Body of pancreas (tissue), 4 donors: ENCODE results near the gene MYLK. TPM values are rescaled to one million over a fixed set of nuclear protein-coding genes. Genes with fewer than 3 reads are reported as not detected.
A peak's percentile ranks its signal among the peaks of the same experiment; 100 is the strongest.
"Not testable (repeated sequence)": the region's sequence is repeated elsewhere in the genome, so short reads cannot be mapped to it uniquely, and the experiment has no call there.

Experiments
- ATAC-seq: fragments of 150-250 bp; one replicate; pipeline ENCODE4 v1.9.1; 2016
- DNase-seq, 4 donors: peaks; one replicate each; pipeline ENCODE4 v3.0.0-alpha.2; 2019
- H3K27ac ChIP-seq, 4 donors: fragments of 200-600 bp; sonication (generic); 1 replicate in 3 of 4; 2 replicates in 1 of 4; pipeline versions ENCODE4 v1.5.1 to v1.6.1; 2016 to 2019; ENCODE audit warnings: mild to moderate bottlenecking in 1 of 4, mixed read lengths in 1 of 4, moderate library complexity in 1 of 4
- H3K27me3 ChIP-seq, 2 donors: fragments of 200-600 bp; sonication (generic); one replicate each; pipeline ENCODE4 v1.6.0; 2016; ENCODE audit warnings: mild to moderate bottlenecking in 1 of 2
- H3K36me3 ChIP-seq, 2 donors: fragments of 200-600 bp; sonication (generic); replicated peaks in 1 of 2; 2 replicates each; pipeline ENCODE4 v1.5.1; 2016; ENCODE audit warnings: low read depth in 2 of 2; ENCODE audit not compliant: insufficient read depth in 1 of 2
- H3K4me1 ChIP-seq: fragments of 200-600 bp; sonication (generic); one replicate; pipeline ENCODE4 v1.6.0; 2016
- H3K4me3 ChIP-seq, 2 donors: fragments of 200-600 bp; sonication (generic); 1 replicate in 1 of 2; 2 replicates in 1 of 2; pipeline ENCODE4 v1.5.1; 2016 to 2019
- H3K9me3 ChIP-seq, 3 donors: fragments of 200-600 bp; sonication (generic); 1 replicate in 2 of 3; 2 replicates in 1 of 3; pipeline ENCODE4 v1.5.1; 2016
- POLR2A ChIP-seq, 3 donors: fragments of 450-650 bp; IDR thresholded peaks; one replicate each; pipeline ENCODE4 v1.6.1; 2016; ENCODE audit warnings: antibody characterized with exemption in 3 of 3, mild to moderate bottlenecking in 2 of 3
- WGBS, 2 donors: methylation state at CpG; one replicate each; pipeline ENCODE4 v1.1.5; 2017; 5-methylcytosine and 5-hydroxymethylcytosine counted together
- intact Hi-C: fragments of 100-400 bp; cut with DNase I; formaldehyde crosslinking; loops from one replicate; pipeline ENCODE4 v1.15.1; 2023
- total RNA-seq, 2 donors: library from RNA; depleted of rRNA; stranded (reverse); fragments of >200 nt; gene quantifications; one replicate each; pipeline ENCODE4 v1.1.0, GENCODE V29; 2016
- TF ChIP-seq, protein P1 (sequence below), 7 experiments: fragments of 450-650 bp in 4 of 7; fragments of 200-600 bp in 3 of 7; sonication (generic) in 3 of 7; IDR thresholded peaks; one replicate each; pipeline ENCODE4 v1.5.1; 2016 to 2019; ENCODE audit warnings: antibody characterized with exemption in 7 of 7

The MYLK gene
- total RNA-seq, 2 donors from 2014 or later: 7.6 to 36.6 TPM

DNA sequence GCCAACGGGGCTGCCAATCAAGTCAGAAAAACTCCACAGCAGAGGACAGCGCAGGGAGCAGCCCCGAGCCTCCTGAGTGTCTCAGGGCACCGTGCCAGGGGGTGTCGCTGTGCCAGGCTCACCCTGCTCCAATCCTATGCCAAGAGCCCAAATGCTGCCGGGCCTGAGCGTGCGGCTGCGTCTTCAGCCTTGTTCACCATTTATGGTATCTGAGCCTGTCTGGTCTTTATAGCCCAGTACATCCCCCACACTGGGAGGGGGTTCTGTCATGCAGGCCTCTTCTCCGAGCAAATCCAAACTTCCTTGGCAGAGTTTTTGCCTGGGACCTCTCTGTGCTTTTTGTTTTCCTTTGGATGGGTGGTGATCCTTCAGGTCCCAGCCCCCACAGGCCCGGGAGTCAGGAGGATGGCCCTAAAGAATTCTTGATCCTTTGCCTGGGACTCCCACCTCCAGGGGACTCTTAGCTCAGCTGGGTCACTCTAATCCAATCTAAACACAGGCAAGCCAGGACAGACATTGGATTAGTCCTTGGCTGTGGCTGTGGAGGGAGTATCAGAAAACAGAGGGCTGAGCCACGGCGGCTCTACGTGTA lies 164.2 kb downstream of the MYLK start:
- peak; percentile 3 for ATAC-seq
- intact Hi-C loops: loop anchor here (5.0 kb wide), 1 partner anchor 68 kb away; no protein-coding TSS in a partner anchor
- peak in 1 of 4 donors; percentile 18 for DNase-seq
- no peak for TF ChIP-seq POLR2A (IDR thresholded peaks at IDR 0.05)
- TF ChIP-seq, protein P1, sequence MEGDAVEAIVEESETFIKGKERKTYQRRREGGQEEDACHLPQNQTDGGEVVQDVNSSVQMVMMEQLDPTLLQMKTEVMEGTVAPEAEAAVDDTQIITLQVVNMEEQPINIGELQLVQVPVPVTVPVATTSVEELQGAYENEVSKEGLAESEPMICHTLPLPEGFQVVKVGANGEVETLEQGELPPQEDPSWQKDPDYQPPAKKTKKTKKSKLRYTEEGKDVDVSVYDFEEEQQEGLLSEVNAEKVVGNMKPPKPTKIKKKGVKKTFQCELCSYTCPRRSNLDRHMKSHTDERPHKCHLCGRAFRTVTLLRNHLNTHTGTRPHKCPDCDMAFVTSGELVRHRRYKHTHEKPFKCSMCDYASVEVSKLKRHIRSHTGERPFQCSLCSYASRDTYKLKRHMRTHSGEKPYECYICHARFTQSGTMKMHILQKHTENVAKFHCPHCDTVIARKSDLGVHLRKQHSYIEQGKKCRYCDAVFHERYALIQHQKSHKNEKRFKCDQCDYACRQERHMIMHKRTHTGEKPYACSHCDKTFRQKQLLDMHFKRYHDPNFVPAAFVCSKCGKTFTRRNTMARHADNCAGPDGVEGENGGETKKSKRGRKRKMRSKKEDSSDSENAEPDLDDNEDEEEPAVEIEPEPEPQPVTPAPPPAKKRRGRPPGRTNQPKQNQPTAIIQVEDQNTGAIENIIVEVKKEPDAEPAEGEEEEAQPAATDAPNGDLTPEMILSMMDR (IDR thresholded peaks at IDR 0.05): no peak
- Histone ChIP-seq H3K4me1 (peaks cover 9% of the 10 kb centered on the region), H3K4me3 (no peak overlapping the region), H3K36me3 (no peaks in the 10 kb centered on the region), H3K27me3 (no peaks in the 10 kb centered on the region), H3K27ac (no peak overlapping the region), H3K9me3 (no peaks in the 10 kb centered on the region)
- WGBS, 2 donors: 60 to 76% methylated on average over 9 to 14 of the region's 14 CpGs

DNA sequence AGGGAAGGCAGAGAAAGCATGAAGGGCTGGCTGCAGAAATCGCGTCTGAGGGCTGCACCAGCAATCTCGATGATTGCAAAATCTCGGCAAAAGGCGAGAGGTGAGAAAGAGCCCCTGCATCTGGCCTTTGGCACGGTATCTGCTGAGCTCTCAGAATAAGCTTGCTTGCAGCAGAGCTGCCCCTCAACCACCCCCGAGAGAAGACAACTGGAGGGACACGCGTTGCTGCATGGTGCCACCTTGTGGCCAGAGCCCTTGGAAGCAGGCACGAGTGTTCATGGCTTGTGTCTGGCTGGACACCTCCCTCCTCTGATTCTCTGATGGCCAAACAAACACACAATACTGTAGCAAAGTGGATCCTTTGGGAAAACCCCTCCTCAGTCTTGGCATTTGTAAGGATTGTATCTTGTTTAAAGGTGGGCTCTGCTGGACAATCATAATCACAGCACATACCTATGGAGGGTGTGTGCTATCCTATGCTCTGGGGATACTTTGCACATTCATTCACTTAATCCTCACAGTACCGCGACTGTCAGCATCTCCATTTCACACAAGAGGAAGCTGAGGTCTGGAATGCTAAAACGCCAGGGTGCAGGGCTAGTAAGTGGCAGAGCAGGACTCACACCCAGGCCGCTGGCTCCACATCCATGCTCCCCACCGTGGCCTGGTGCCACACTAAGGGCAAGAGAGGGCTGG lies 164.9 kb downstream of the MYLK start:
- 17 to 22% methylated on average over 12 to 14 of the region's 15 CpGs for WGBS, 2 donors
- H3K4me3 ChIP-seq, H3K36me3 ChIP-seq, H3K9me3 ChIP-seq, intact Hi-C loops, H3K27ac ChIP-seq, H3K4me1 ChIP-seq, H3K27me3 ChIP-seq: not testable (repeated sequence)
- TF ChIP-seq, protein P1 (IDR thresholded peaks at IDR 0.05): peak; percentile 46 to 60 (median 55)
- DNase-seq (peak; percentile 69 to 79 (median 70)), ATAC-seq (peak; percentile 69)

DNA sequence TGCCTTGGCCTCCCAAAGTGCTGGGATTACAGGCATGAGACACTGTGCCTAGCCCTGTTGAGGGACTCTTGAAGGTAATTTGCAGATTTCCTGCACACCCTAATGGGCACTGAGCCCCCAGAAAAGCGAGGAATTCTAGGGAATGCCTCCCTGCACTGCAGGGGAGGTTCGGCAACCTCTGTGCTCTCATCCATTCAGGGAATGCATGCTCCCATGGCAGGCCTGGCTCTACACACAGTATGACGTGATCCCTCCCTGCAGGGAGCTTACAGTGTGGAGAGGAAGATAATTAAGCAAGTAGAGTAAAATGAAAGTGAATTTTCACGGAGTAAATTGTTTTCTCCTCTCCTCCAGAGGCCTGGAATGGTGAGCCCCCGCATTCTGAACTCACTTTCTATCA lies 166.0 kb downstream of the MYLK start:
- no peak overlapping the region for H3K4me3 ChIP-seq
- H3K4me1 ChIP-seq: peaks cover 9% of the 10 kb centered on the region
- no peak overlapping the region for H3K27ac ChIP-seq
- H3K27me3 ChIP-seq: no peaks in the 10 kb centered on the region
- TF ChIP-seq POLR2A (IDR thresholded peaks at IDR 0.05): no peak
- TF ChIP-seq, protein P1 (IDR thresholded peaks at IDR 0.05): no peak
- intact Hi-C loops: no loop called here
- no peak for ATAC-seq
- H3K9me3 ChIP-seq: no peaks in the 10 kb centered on the region
- H3K36me3 ChIP-seq: no peaks in the 10 kb centered on the region
- 72 to 73% methylated on average over 5 of the region's 5 CpGs for WGBS, 2 donors
- no peak for DNase-seq

DNA sequence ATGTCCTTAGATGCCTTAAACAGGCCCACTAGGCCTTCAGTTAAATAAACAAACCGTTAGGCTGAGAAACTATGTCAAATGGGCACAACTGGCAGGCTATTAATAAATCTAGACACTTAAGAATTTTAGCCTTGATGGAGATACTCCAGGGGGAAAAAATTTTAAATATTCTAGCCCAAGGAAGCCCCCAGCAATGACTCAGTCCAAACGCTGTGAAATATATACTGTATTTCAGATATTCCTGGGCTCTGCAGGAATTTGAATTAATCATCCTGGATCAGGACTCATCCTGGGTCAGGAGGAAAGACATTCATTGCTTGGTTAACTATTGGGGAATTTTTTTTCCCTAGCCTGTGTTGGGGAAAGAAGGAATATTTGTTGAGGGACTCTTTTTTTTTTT lies 166.7 kb downstream of the MYLK start:
- H3K9me3 ChIP-seq, H3K36me3 ChIP-seq, H3K27ac ChIP-seq, H3K4me3 ChIP-seq, H3K4me1 ChIP-seq, intact Hi-C loops, ATAC-seq, H3K27me3 ChIP-seq, DNase-seq: not testable (repeated sequence)
- 57 to 68% methylated on average over 2 of the region's 2 CpGs for WGBS, 2 donors

DNA sequence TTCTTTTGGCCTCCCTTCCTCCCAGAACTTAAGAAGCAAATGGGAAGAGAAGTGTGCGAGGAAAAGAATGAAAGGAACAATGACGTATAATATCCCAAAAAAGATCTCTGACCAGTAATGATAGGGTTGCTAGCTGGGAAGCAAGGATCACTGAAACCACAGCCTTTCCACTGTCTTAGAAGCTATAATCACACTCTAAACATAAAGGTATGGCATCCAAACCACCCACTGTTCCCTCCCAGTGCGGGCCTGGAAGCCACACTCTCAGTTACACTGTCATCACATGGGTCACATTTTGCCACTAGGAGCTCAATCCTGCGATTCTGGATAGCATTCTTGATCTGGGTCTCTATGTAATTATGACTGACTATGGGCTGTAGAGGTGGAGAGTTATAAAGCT lies 167.7 kb downstream of the MYLK start:
- H3K27me3 ChIP-seq: no peaks in the 10 kb centered on the region
- intact Hi-C loops: no loop called here
- no peak overlapping the region for H3K4me3 ChIP-seq
- H3K4me1 ChIP-seq: peaks cover 9% of the 10 kb centered on the region
- 75 to 82% methylated on average over 4 of the region's 4 CpGs for WGBS, 2 donors
- no peak overlapping the region for H3K27ac ChIP-seq
- no peak for DNase-seq
- ATAC-seq: no peak
- H3K36me3 ChIP-seq: no peaks in the 10 kb centered on the region
- TF ChIP-seq POLR2A (IDR thresholded peaks at IDR 0.05): no peak
- TF ChIP-seq, protein P1 (IDR thresholded peaks at IDR 0.05): no peak
- H3K9me3 ChIP-seq: no peaks in the 10 kb centered on the region
